Neutrophil (primary cell): Measurements from ENCODE around the gene DRICH1.
"Not testable (repeated sequence)": the region's sequence is repeated elsewhere in the genome, so short reads cannot be mapped to it uniquely, and the experiment has no call there.

Experiments used
- H3K27ac ChIP-seq: fragments of 200-600 bp; sonication (generic); 2 replicates; pipeline ENCODE4 v1.5.1; 2016; ENCODE audit warnings: mild to moderate bottlenecking, moderate library complexity
- H3K27me3 ChIP-seq: fragments of 200-600 bp; sonication (generic); 2 replicates; pipeline ENCODE4 v1.6.0; 2016; ENCODE audit warnings: mild to moderate bottlenecking
- H3K36me3 ChIP-seq: fragments of 200-600 bp; sonication (generic); 2 replicates; pipeline ENCODE4 v1.5.1; 2017
- H3K4me1 ChIP-seq, 2 experiments: fragments of 200-600 bp in 1 of 2; sonication (generic) in 1 of 2; 1 replicate in 1 of 2; 2 replicates in 1 of 2; pipeline versions ENCODE4 v1.5.1 to v1.6.1; 2013 to 2016; ENCODE audit warnings: low read depth in 1 of 2, low read length in 1 of 2, mild to moderate bottlenecking in 1 of 2, moderate library complexity in 1 of 2; ENCODE audit not compliant: control insufficient read depth in 1 of 2, insufficient read depth in 1 of 2
- H3K4me3 ChIP-seq, 2 experiments: fragments of 200-600 bp in 1 of 2; sonication (generic) in 1 of 2; 1 replicate in 1 of 2; 2 replicates in 1 of 2; pipeline ENCODE4 v1.5.1; 2013 to 2016; ENCODE audit warnings: low read depth in 1 of 2, low read length in 1 of 2, mild to moderate bottlenecking in 1 of 2, moderate library complexity in 1 of 2
- H3K9me3 ChIP-seq: fragments of 200-600 bp; sonication (generic); 2 replicates; pipeline ENCODE4 v1.5.1; 2016
- TF ChIP-seq, protein P1 (sequence below): fragments of 200-600 bp; sonication (generic); IDR thresholded peaks from 2 replicates; pipeline ENCODE4 v1.5.1; 2016; ENCODE audit warnings: antibody characterized with exemption

DRICH1 gene

DNA sequence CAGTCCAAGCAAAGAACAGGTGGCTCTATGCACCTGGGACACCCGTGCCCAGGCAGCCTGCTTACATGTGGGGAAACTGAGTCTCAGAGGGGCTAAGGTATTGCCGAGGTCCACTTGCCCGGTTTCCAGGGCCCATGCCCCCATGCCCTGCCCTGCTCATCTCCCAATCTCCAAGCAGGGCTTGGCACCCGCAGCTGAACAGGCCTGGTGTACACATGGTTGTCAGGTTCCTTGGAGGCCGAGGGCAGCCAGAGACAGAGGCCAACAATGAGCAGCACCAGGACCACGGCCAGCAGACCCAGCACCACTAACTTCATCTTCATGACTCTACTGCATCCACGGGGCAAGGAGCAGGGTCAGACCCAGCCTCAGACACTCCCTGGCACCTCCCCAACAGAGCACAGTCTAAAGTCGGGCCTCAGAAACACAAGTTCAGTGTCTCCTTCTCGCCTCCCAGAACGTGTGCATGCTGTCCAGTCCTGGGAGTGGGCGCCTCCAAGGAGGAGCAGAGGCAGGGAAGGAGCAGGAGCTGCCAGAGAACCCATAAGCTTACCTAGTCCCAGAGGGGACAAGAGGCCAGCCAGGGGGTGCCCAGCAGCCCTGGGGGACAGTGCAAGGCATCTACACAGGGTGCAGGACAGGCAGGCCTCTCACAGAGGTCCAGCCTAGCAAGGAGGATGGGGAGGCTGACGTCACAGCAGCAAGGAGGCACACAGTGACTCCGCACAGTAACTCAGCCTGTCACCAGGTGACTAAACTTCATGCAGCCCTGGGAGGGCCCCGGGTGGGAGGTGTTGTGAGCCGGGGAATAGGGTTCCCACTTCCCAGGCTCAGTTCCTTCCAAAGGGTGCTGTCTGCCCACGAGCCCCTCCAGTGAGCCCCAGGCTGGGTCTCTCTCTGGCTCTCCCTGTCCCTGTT lies 38.5 kb upstream of the DRICH1 start:
- no peaks in the 10 kb centered on the region for H3K36me3 ChIP-seq
- H3K9me3 ChIP-seq, result no peaks in the 10 kb centered on the region
- TF ChIP-seq, protein P1, sequence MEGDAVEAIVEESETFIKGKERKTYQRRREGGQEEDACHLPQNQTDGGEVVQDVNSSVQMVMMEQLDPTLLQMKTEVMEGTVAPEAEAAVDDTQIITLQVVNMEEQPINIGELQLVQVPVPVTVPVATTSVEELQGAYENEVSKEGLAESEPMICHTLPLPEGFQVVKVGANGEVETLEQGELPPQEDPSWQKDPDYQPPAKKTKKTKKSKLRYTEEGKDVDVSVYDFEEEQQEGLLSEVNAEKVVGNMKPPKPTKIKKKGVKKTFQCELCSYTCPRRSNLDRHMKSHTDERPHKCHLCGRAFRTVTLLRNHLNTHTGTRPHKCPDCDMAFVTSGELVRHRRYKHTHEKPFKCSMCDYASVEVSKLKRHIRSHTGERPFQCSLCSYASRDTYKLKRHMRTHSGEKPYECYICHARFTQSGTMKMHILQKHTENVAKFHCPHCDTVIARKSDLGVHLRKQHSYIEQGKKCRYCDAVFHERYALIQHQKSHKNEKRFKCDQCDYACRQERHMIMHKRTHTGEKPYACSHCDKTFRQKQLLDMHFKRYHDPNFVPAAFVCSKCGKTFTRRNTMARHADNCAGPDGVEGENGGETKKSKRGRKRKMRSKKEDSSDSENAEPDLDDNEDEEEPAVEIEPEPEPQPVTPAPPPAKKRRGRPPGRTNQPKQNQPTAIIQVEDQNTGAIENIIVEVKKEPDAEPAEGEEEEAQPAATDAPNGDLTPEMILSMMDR, result no peak
- peak overlapping the region; percentile 56 for H3K27ac ChIP-seq
- no peaks in the 10 kb centered on the region for H3K27me3 ChIP-seq
- H3K4me1 ChIP-seq, result peaks cover 44% of the 10 kb centered on the region in 2 experiments
- no peak overlapping the region for H3K4me3 ChIP-seq

DNA sequence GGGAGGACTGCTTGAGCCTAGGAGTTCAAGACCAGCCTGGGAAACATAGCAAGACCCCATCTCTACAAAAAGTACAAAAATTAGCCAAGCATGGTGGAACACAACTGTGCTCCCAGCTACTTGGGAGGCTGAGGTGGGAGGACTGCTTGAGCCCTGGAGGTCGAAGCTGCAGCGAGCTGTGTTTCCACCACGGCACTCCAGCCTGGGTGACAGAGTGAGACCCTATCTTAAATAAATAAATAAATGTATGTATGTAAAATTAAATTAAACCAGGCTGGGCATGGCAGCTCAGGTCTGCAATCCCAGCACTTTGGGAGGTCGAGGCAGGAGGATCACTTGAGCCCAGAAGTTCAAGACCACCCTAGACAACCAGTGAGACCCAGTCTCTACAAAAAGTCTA lies 28.3 kb upstream of the DRICH1 start:
- peaks cover 47% of the 10 kb centered on the region for H3K36me3 ChIP-seq

DNA sequence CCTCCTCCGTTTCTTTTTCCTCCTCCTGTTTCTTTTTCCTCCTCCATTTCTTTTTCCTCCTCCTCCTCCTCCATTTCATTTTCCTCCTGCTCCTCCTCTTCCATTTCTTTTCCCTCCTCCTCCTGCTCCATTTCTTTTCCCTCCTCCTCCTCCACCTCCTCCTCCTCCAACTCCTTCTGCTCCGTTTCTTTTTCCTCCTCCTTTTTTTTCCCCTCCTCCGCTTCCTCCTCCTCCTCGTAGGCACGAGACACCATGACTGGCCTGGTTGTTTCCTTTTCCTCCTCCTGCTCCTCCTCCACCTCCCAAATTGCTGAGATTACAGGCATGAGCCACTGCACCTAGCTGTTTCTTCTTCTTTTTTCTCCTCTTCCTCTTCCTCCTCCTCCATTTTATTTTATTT lies 25.6 kb upstream of the DRICH1 start:
- Histone ChIP-seq H3K4me1 (peaks cover 0 to 4% of the 10 kb centered on the region in 2 experiments), H3K9me3 (no peaks in the 10 kb centered on the region), H3K27me3 (no peaks in the 10 kb centered on the region), H3K36me3 (peaks cover 55% of the 10 kb centered on the region), H3K4me3 (no peak overlapping the region), H3K27ac (no peak overlapping the region)
- TF ChIP-seq, protein P1, result no peak

More for the DNA sequence above, 28.3 kb upstream of the DRICH1 start:
- not testable (repeated sequence) for H3K27me3 ChIP-seq, H3K4me1 ChIP-seq, H3K9me3 ChIP-seq, H3K27ac ChIP-seq, H3K4me3 ChIP-seq

DNA sequence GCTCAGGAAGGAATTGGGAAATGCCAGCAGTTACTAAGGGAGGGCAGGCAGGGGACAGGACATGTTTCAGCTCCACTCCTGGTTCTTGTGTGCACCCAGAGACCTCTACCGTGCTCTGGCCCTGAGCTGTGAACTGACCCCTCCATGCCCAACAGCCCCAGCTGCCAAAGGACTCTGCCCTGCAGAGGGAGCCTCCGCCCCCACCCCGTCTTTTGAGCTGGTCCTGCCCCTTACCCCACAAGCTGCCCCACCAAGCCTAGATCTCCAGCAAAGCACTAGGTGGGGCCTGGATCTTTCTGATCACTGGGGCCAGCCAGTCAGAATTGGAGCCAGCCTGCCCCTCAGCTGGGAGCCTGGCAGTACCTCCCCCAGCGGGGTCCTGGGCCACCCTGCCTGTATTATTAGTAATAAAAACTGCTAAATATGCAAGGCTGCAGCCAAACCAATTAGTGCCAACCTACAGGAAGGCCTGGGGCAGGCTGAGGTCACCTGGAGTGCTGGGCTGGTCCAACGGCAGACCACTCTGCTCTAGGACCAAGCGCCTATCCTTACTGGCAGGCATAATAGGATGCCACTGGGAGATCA lies 23.9 kb upstream of the DRICH1 start:
- Histone ChIP-seq H3K9me3 (no peaks in the 10 kb centered on the region), H3K4me1 (peaks cover 0 to 4% of the 10 kb centered on the region in 2 experiments)

DNA sequence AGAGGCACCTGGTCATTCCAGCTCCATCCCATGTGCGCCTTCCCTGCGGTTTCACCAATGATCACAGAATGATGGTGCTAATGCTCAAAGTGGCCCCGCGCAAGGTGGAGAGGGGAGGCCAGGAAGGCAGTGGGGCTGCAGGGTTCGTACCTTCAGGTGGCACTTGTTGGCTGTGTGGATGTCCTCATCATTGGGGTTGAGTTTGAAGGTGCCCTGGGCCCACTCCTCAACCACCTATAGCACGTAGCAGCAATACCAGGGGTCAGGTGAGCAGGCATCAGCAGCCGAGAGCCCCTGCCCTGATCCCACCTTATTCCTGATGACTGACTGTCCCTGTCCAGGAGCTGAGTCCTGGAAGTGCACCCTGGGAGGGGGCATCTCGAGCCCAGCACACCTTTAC lies 20.6 kb upstream of the DRICH1 start:
- H3K27me3 ChIP-seq, result no peaks in the 10 kb centered on the region
- no peak overlapping the region for H3K27ac ChIP-seq
- no peaks in the 10 kb centered on the region for H3K9me3 ChIP-seq
- no peak overlapping the region for H3K4me3 ChIP-seq
- TF ChIP-seq, protein P1, result no peak
- peaks cover 71% of the 10 kb centered on the region for H3K36me3 ChIP-seq
- H3K4me1 ChIP-seq, result peaks cover 0 to 4% of the 10 kb centered on the region in 2 experiments

More for the DNA sequence above, 23.9 kb upstream of the DRICH1 start:
- Histone ChIP-seq H3K4me3 (no peak overlapping the region), H3K27me3 (no peaks in the 10 kb centered on the region), H3K27ac (no peak overlapping the region), H3K36me3 (peaks cover 71% of the 10 kb centered on the region)
- TF ChIP-seq, protein P1, result no peak

DNA sequence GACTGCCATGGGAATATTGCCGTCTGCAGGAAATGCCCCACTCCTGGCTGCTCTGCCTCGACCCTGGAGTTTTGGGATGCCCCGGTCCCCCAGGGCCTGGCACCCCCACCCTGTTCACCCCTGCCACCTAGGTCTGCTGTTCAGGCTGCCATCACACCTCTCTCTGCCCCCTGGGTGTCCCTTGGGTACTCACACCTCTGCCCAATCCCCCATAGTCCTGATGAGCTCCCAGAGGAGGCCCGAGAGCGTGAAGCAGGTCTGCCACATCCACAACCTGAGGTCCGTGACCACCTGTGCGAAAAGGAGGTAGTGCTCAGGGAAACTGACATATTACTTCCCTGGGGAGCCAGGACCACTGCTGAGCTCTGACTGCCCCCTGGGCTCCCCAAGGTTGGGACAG lies 20.2 kb upstream of the DRICH1 start:
- TF ChIP-seq, protein P1, result no peak

More for the DNA sequence above, 20.2 kb upstream of the DRICH1 start:
- Histone ChIP-seq H3K27ac (no peak overlapping the region), H3K4me1 (peaks cover 0 to 4% of the 10 kb centered on the region in 2 experiments), H3K27me3 (no peaks in the 10 kb centered on the region), H3K36me3 (peaks cover 69% of the 10 kb centered on the region), H3K4me3 (no peak overlapping the region), H3K9me3 (no peaks in the 10 kb centered on the region)
